Endothelial cell of umbilical vein (primary cell): ENCODE results near the gene SLC6A18.
"Not testable (repeated sequence)": the region's sequence is repeated elsewhere in the genome, so short reads cannot be mapped to it uniquely, and the experiment has no call there.

ENCODE experiments used
- CTCF ChIP-seq, 2 donors: IDR thresholded peaks; 1 replicate in 1 of 2; 2 replicates in 1 of 2; pipeline ENCODE4 v1.5.1; 2011; ENCODE audit warnings: low read length in 2 of 2, mild to moderate bottlenecking in 2 of 2, moderate library complexity in 2 of 2, control low read depth in 1 of 2, inconsistent platforms in 1 of 2, low read depth in 1 of 2; ENCODE audit not compliant: insufficient read depth in 1 of 2; ENCODE audit errors: extremely low read depth in 1 of 2
- EZH2 ChIP-seq: IDR thresholded peaks from 2 replicates; pipeline ENCODE4 v1.6.1; 2012; ENCODE audit warnings: borderline replicate concordance, low read depth, mild to moderate bottlenecking, moderate library complexity, low read length, inconsistent platforms; ENCODE audit not compliant: severe bottlenecking
- FOS ChIP-seq: IDR thresholded peaks from 2 replicates; pipeline ENCODE4 v1.6.1; 2011; ENCODE audit warnings: mild to moderate bottlenecking, low read length, moderate library complexity, borderline replicate concordance; ENCODE audit not compliant: insufficient read depth
- JUN ChIP-seq: IDR thresholded peaks from 2 replicates; pipeline ENCODE4 v1.6.1; 2011; ENCODE audit warnings: borderline replicate concordance, low read depth; ENCODE audit not compliant: insufficient read length, insufficient read depth
- MAX ChIP-seq: IDR thresholded peaks from 2 replicates; pipeline ENCODE4 v1.6.1; 2011; ENCODE audit not compliant: insufficient read depth, insufficient read length
- MYC ChIP-seq: IDR thresholded peaks from one replicate; pipeline ENCODE4 v1.6.1; 2011; ENCODE audit warnings: mild to moderate bottlenecking, low read depth, low read length
- POLR2A ChIP-seq: IDR thresholded peaks from 2 replicates; pipeline ENCODE4 v1.6.1; 2012; ENCODE audit warnings: low read depth, mild to moderate bottlenecking, control low read depth, low read length
- POLR2AphosphoS5 ChIP-seq: IDR thresholded peaks from 2 replicates; pipeline ENCODE4 v1.6.1; 2012; ENCODE audit warnings: low read depth, mild to moderate bottlenecking, control low read depth, low read length, moderate library complexity; ENCODE audit not compliant: insufficient read depth

GRCh38 chr5:1283729-1284041 lies 58.5 kb downstream of the SLC6A18 start:
- TF ChIP-seq MAX; EZH2; CTCF (IDR thresholded peaks at IDR 0.05; ENCODE audit: extremely low read depth in 1 of 2, insufficient read depth in 1 of 2, low read depth in 1 of 2, low read length in 2 of 2); JUN; POLR2A; POLR2AphosphoS5; MYC; FOS: not testable (repeated sequence)
